H9 (cell line): ENCODE results near the gene RAD51. TPM values are rescaled to one million over a fixed set of nuclear protein-coding genes. Genes with fewer than 3 reads are reported as not detected.

ENCODE experiments used
- DNase-seq: peaks from one replicate; pipeline ENCODE4 v3.0.0-alpha.2; 2017
- H2AFZ ChIP-seq: one replicate; pipeline ENCODE4 v1.6.1; 2013; ENCODE audit warnings: mild to moderate bottlenecking, low read length, control low read depth, moderate library complexity
- H2AK5ac ChIP-seq: 2 replicates; pipeline ENCODE4 v1.6.1; 2013; ENCODE audit warnings: low read length, control low read depth, mixed read lengths; ENCODE audit not compliant: insufficient read length
- H2BK120ac ChIP-seq: one replicate; pipeline ENCODE4 v1.6.1; 2013; ENCODE audit warnings: low read depth, mild to moderate bottlenecking, low read length, control low read depth, inconsistent platforms; ENCODE audit not compliant: poor library complexity, severe bottlenecking
- H2BK12ac ChIP-seq: 2 replicates; pipeline ENCODE4 v1.6.1; 2013; ENCODE audit warnings: low read length, control low read depth, mixed read lengths, low read depth; ENCODE audit not compliant: insufficient read length
- H2BK15ac ChIP-seq: 2 replicates; pipeline ENCODE4 v1.6.1; 2013; ENCODE audit warnings: low read depth, low read length, control low read depth
- H2BK20ac ChIP-seq: one replicate; pipeline ENCODE4 v1.6.1; 2013; ENCODE audit warnings: low read depth, mild to moderate bottlenecking, low read length, control low read depth, inconsistent platforms; ENCODE audit not compliant: poor library complexity, severe bottlenecking
- H2BK5ac ChIP-seq: 2 replicates; pipeline ENCODE4 v1.6.1; 2013; ENCODE audit warnings: low read length, control low read depth, mixed read lengths; ENCODE audit not compliant: insufficient read length
- H3K14ac ChIP-seq: 2 replicates; pipeline ENCODE4 v1.6.1; 2013; ENCODE audit warnings: low read length, control low read depth; ENCODE audit not compliant: insufficient read depth
- H3K18ac ChIP-seq: 2 replicates; pipeline ENCODE4 v1.6.1; 2013; ENCODE audit warnings: low read depth, mild to moderate bottlenecking, mixed read lengths, low read length, control low read depth; ENCODE audit not compliant: insufficient read length
- H3K23ac ChIP-seq: 2 replicates; pipeline ENCODE4 v1.6.1; 2013; ENCODE audit warnings: low read length, control low read depth, mixed read lengths, low read depth; ENCODE audit not compliant: insufficient read length
- H3K23me2 ChIP-seq: 2 replicates; pipeline ENCODE4 v1.6.1; 2013; ENCODE audit warnings: low read depth, mild to moderate bottlenecking, mixed read lengths, low read length, control low read depth; ENCODE audit not compliant: insufficient read length, poor library complexity, severe bottlenecking
- H3K27ac ChIP-seq: 2 replicates; pipeline ENCODE4 v1.5.1; 2013; ENCODE audit warnings: low read length, control low read depth, mixed read lengths, low read depth; ENCODE audit not compliant: insufficient read length
- H3K27me3 ChIP-seq: 2 replicates; pipeline ENCODE4 v1.6.1; 2013; ENCODE audit warnings: low read length, control low read depth, inconsistent platforms; ENCODE audit not compliant: insufficient read depth
- H3K4ac ChIP-seq: 2 replicates; pipeline ENCODE4 v1.6.1; 2013; ENCODE audit warnings: low read depth, mild to moderate bottlenecking, control low read depth, inconsistent platforms, low read length, moderate library complexity
- H3K4me1 ChIP-seq: 2 replicates; pipeline ENCODE4 v1.6.1; 2013; ENCODE audit warnings: low read length, control low read depth, inconsistent platforms; ENCODE audit not compliant: insufficient read depth
- H3K4me2 ChIP-seq: 2 replicates; pipeline ENCODE4 v1.6.1; 2013; ENCODE audit warnings: low read length, control low read depth, mixed read lengths; ENCODE audit not compliant: insufficient read length, insufficient read depth
- H3K56ac ChIP-seq: 2 replicates; pipeline ENCODE4 v1.6.1; 2013; ENCODE audit warnings: low read depth, mild to moderate bottlenecking, mixed read lengths, low read length, control low read depth; ENCODE audit not compliant: insufficient read length
- H3K79me1 ChIP-seq: 2 replicates; pipeline ENCODE4 v1.6.1; 2013; ENCODE audit warnings: low read depth, mild to moderate bottlenecking, moderate library complexity, low read length, control low read depth, inconsistent platforms; ENCODE audit not compliant: insufficient read depth, poor library complexity, severe bottlenecking
- H3K79me2 ChIP-seq: 2 replicates; pipeline ENCODE4 v1.6.1; 2013; ENCODE audit warnings: low read length, control low read depth, inconsistent platforms; ENCODE audit not compliant: insufficient read depth
- H3K9ac ChIP-seq: 2 replicates; pipeline ENCODE4 v1.6.1; 2013; ENCODE audit warnings: low read length, control low read depth, mixed read lengths; ENCODE audit not compliant: insufficient read length; ENCODE audit errors: extremely low read depth
- H3K9me3 ChIP-seq: one replicate; pipeline ENCODE4 v1.6.1; 2013; ENCODE audit warnings: low read depth, low read length, inconsistent platforms; ENCODE audit not compliant: control insufficient read depth
- H3T11ph ChIP-seq: one replicate; pipeline ENCODE4 v1.6.1; 2013; ENCODE audit warnings: mild to moderate bottlenecking, low read length, control low read depth, inconsistent platforms
- H4K20me1 ChIP-seq: one replicate; pipeline ENCODE4 v1.6.1; 2013; ENCODE audit not compliant: control insufficient read depth, insufficient read length, insufficient read depth
- H4K5ac ChIP-seq: 2 replicates; pipeline ENCODE4 v1.6.1; 2013; ENCODE audit warnings: low read depth, mild to moderate bottlenecking, mixed read lengths, low read length, control low read depth; ENCODE audit not compliant: insufficient read length
- H4K8ac ChIP-seq: replicated peaks from 2 replicates; pipeline ENCODE4 v1.6.1; 2013; ENCODE audit warnings: low read length, control low read depth, mixed read lengths, low read depth; ENCODE audit not compliant: insufficient read length
- H4K91ac ChIP-seq: 2 replicates; pipeline ENCODE4 v1.6.1; 2013; ENCODE audit warnings: low read depth, mild to moderate bottlenecking, moderate library complexity, mixed read lengths, low read length, control low read depth; ENCODE audit not compliant: insufficient read length
- H3K27ac Mint-ChIP-seq, 3 experiments: 2 replicates in 2 of 3; 3 replicates in 1 of 3; pipeline ENCODE4 v1.8.0; 2020 to 2021; ENCODE audit warnings: mixed read lengths in 3 of 3, mild to moderate bottlenecking in 1 of 3, moderate library complexity in 1 of 3
- H3K27me3 Mint-ChIP-seq: 2 replicates; pipeline ENCODE4 v1.8.0; 2021; ENCODE audit warnings: low read depth, mild to moderate bottlenecking, moderate library complexity, mixed read lengths
- H3K36me3 Mint-ChIP-seq, 3 experiments: 2 replicates in 2 of 3; 3 replicates in 1 of 3; pipeline ENCODE4 v1.8.0; 2020 to 2021; ENCODE audit warnings: low read depth in 3 of 3, mixed read lengths in 3 of 3; ENCODE audit not compliant: insufficient read depth in 1 of 3
- H3K4me1 Mint-ChIP-seq, 2 experiments: 2 replicates each; pipeline ENCODE4 v1.8.0; 2020; ENCODE audit warnings: mixed read lengths in 2 of 2
- H3K4me3 Mint-ChIP-seq, 2 experiments: 2 replicates in 1 of 2; 3 replicates in 1 of 2; pipeline ENCODE4 v1.8.0; 2020 to 2021; ENCODE audit warnings: mild to moderate bottlenecking in 2 of 2, mixed read lengths in 2 of 2, moderate library complexity in 1 of 2
- H3K9me3 Mint-ChIP-seq, 2 experiments: 2 replicates in 1 of 2; 3 replicates in 1 of 2; pipeline ENCODE4 v1.8.0; 2020; ENCODE audit warnings: mild to moderate bottlenecking in 2 of 2, mixed read lengths in 2 of 2, moderate library complexity in 1 of 2
- CTCF ChIP-seq: fragments of 200-600 bp; sonication (generic); conservative IDR thresholded peaks from 3 replicates; pipeline ENCODE4 v1.8.0; 2021; ENCODE audit warnings: antibody characterized with exemption, mild to moderate bottlenecking
- WGBS: extraction: QIAGEN DNeasy Blood & Tissue Kit; methylation state at CpG from one replicate; pipeline ENCODE4 v1.1.7; 2013; ENCODE audit warnings: missing lambda C conversion rate, low lambda C conversion rate, mixed read lengths; ENCODE audit not compliant: insufficient read length; ENCODE audit errors: extremely low coverage; 5-methylcytosine and 5-hydroxymethylcytosine counted together
- total RNA-seq: library from RNA; stranded (reverse); gene quantifications from 2 replicates; pipeline ENCODE4 v1.2.1, GENCODE V29; 2021

The RAD51 gene
- total RNA-seq, 1 experiment from 2014 or later: 39.2 TPM

DNA sequence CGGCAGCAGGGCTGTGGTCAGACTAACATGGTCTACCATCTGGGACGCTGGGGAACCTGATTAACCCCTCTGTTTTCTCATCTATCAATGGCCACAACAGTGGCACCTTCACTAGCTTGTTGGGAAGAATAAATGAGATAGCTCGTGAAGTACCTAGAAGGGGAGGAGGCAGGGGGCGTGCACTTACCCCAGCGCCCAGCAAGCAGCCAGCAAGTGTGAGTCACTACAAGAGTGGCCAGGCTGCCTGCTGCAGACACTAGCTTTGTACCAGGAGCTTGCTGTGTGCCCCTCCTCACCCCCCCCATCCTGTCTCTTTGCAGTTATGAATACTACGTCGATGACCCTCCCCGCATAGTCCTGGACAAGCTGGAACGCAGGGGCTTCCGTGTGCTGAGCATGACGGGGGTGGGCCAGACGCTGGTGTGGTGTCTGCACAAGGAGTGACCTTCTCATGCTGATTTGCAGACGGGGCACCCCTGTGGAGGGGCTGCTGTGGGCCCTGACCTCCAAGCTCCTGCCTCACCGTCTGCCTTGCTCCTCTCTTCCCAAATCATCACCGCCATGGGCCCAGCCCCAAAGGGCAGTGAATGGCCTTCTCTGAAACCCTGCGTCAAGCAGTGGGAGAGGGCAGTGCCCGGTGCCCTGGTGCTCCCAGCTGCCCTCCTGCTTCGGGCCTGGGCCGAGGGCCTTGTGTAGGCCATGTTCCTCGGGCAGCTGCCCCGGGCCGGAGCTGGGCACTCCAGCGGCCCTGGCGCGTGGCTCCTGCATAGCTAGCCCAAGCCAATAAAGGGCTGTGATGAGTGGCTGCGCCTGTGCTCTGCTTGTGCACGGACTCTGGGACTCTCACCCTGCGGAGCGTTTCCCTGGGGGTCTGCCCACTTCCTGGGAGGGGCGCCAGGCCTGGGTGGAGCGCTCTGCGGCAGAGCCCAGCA, 72.2 kb downstream of the RAD51 start:
- peaks cover 9% of the 10 kb centered on the region for H3K27me3 Mint-ChIP-seq
- H3K9ac ChIP-seq: no peak overlapping the region
- H2AFZ ChIP-seq: no peak overlapping the region
- H3K79me2 ChIP-seq: no peaks in the 10 kb centered on the region
- no peak overlapping the region for H3K27ac Mint-ChIP-seq
- H2AK5ac ChIP-seq: no peak overlapping the region
- H3K4me3 Mint-ChIP-seq: no peak overlapping the region
- H3K18ac ChIP-seq: no peak overlapping the region
- H2BK20ac ChIP-seq: no peak overlapping the region
- no peak overlapping the region for H2BK15ac ChIP-seq
- H3K4ac ChIP-seq: no peak overlapping the region
- H3K56ac ChIP-seq: no peak overlapping the region
- no peak overlapping the region for H3K14ac ChIP-seq
- H3K23ac ChIP-seq: no peak overlapping the region
- no peaks in the 10 kb centered on the region for H3K23me2 ChIP-seq
- no peak overlapping the region for H4K5ac ChIP-seq
- no peak for TF ChIP-seq CTCF
- no peak overlapping the region for H2BK5ac ChIP-seq
- H3K79me1 ChIP-seq: no peaks in the 10 kb centered on the region
- WGBS: no CpG with 5 or more reads among the region's 32 CpGs
- H3K4me1 Mint-ChIP-seq: peaks cover 29 to 31% of the 10 kb centered on the region in 2 experiments
- H3K9me3 Mint-ChIP-seq: no peaks in the 10 kb centered on the region
- no peak overlapping the region for H4K91ac ChIP-seq
- no peak overlapping the region for H2BK120ac ChIP-seq
- H4K20me1 ChIP-seq: no peaks in the 10 kb centered on the region
- H3K9me3 ChIP-seq: no peaks in the 10 kb centered on the region
- peak; percentile 54 for DNase-seq
- no peaks in the 10 kb centered on the region for H3K27me3 ChIP-seq
- peaks cover 0 to 9% (median 0%) of the 10 kb centered on the region in 3 experiments; a peak in 6 of 7 replicates for H3K36me3 Mint-ChIP-seq
- H3K4me2 ChIP-seq: no peak overlapping the region
- H2BK12ac ChIP-seq: no peak overlapping the region
- H3T11ph ChIP-seq: no peak overlapping the region
- H3K27ac ChIP-seq: no peak overlapping the region
- H4K8ac ChIP-seq: no peak overlapping the region
- peaks cover 4% of the 10 kb centered on the region; the same call in 1 of the 2 replicates for H3K4me1 ChIP-seq
